SIG-M5 treated with dmso at 0.1 percent for 504 hours (cell line): ENCODE measurements around the gene TOMM20.

Experiments used
- DNase-seq: peaks from one replicate; lab custom pipeline; 2025; ENCODE audit not compliant: unreplicated experiment; lab: John Stamatoyannopoulos, UW

TOMM20 gene

DNA sequence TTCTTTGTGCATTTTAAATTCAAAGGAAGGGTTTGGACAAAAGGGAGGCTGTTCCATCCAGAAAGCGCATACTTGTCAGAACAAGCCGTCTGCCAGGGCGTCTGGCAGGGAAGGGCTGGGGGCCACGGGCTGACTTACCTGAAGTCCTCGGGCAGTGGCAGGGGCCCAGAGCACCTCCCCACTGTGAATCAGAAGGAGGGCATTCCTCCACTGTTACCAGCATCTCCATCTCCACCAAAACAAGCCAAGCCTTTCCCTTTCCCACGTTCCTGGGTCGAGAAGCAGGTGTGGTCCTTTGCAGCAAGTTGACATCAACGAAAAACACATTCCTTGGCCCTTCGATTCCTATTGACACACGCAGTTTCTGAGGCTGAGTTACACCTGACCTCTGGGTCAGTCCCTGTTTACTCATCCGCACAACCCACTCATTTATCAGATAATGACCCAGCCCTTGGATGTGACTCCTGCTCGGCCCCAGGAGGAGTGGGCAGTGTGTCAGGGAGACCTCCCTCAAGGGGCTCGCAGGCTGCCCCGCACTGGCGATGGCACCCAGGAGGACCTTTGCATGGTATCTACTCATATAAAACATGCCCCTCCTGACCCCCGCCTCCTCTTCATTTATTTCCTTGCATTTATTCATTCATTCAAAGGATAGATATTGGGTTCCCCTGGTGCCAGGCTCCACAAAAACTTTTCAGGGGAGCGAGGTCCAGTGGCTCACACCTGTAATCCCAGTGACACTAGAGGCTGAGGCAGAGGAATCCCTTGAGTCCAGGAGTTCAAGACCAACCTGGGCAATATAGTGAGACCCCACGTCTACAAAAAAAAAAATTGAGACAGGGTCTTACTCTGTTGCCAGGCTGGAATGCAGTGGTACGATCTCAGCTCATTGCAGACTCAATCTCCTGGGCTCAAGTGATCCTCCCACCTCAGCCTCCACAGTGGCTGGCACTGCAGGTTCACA is 60.2 kb downstream of the TOMM20 start:
- DNase-seq = no peak

DNA sequence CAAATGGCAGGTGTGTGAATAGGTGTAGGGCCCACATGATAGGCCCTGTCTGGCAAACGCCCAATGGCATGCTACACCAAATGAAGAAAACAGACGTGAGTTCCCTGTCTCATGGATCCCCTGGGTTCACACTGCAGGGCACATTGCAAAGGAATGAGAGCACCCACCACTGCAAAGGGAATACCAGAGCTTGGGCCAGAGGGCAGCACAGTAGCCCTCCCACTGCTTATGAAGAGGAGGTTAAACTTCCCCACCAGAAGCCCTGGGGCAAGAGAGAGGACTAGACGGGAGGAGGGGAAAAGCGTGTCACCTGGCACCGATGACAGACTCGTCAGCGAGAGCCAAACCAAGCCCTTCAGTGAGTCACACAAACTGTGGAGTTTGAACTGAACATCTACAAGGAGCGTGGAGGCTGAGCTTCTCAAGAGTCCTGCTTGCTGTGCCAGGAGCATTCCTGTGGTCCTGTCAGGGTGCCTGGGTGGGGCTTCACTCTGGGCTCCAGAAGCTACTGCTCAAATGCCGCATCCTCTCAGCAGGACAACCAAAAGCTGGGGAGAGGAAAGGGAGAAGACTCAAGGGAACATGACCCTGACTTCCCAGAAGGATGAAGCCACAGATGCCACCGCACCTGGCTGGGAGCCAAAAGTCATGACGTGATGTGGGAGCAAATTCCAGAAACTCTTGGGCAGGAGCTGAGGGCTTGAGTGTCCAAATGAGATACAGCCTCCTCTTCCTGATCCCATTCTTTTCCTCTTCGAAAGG is 61.1 kb downstream of the TOMM20 start:
- peak; percentile 73 for DNase-seq

DNA sequence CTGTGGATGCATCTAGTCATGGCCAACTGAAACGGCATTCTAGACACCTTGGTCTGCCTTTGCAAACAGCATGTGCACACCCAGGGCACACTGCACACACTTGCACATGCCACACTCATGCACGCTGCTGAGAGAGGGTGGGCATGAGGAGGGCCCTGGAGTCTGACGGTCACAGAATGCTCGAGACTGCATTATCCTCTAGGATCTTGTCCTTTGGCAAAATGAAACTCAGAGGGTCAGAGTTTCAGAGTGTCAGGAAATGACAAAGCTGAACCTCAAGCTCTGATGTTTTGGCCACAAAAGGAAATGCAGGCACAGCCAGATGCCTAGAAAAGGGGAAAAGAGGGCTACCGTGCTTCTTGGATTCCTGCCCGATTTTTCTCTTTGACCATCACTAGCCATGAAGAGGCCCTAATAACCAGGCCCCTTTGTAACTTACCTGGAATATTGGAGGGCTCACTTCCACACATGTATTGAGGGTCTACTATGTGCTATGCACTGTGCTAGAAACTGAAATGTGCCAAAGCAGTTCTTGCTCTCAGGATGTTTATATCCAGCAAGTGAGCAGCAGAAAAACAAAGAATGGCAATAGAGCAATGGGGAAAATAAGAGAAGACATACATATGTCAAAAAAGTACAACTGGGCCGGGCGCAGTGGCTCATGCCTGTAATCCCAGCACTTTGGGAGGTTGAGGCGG is 65.4 kb downstream of the TOMM20 start:
- DNase-seq = no peak

DNA sequence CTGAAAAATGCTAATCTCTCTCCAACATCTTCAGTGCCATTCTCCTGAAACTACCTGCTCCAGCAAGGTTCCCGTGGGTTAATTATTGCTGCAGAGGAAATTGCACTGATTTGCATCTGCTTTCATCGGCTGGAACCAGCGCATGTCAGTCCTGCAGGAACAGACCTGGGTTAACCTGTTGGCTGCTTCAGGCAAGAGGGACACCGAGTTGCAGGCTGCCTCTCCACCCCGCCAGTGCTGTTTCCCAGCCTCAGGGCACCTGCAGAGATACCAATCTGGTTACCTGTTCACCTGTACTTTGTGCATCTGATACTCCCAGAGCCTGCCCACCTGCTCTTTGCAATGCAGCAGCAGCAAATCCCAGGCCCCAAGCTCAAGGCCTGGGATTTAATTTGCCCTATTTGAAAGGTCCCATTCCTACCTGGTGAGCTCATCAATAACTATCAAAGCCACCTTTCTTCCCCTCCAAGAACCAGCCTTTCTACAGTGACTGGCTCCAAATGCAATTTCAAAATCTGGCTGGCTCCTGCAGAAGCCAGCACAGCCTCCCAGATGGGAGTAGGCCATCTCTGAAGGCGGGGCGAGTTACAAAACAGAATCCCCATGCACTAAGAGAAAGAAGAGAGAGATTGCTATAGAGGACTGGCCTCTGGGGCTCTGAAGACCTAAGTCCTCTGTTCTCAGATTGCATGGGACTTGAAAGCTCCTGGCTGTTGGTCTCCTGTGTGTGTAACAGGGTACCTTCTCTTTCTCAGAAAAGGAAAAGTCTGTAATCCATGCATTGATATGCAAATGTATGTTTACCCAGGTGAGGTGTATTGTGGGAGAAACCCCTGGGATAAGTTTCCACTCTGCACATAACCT is 67.8 kb downstream of the TOMM20 start:
- DNase-seq = peak; percentile 51
